Endothelial cell of umbilical vein (primary cell): Measurements from ENCODE around the gene MAML1. TPM values are rescaled to one million over a fixed set of nuclear protein-coding genes. Genes with fewer than 3 reads are reported as not detected.

Experiments used
- BruUV-seq: library from RNA; stranded (reverse); fragments of 400-500 nt; replicated peaks from 2 replicates; lab custom pipeline; 2021; lab: Mats Ljungman, UMichigan
- CTCF ChIA-PET: fragments of 300-600, 350-600 bp; sonication (Branson Sonifier 250); formaldehyde crosslinking; loops from one replicate; lab custom pipeline; 2021; ENCODE audit warnings: antibody characterized with exemption, inconsistent platforms; lab: Charles Lee
- POLR2A ChIA-PET: fragments of 300-600, 350-600 bp; sonication (Branson Sonifier 250); formaldehyde crosslinking; loops from one replicate; lab custom pipeline; 2021; ENCODE audit warnings: antibody characterized with exemption, inconsistent platforms; lab: Charles Lee
- DNase-seq: peaks from one replicate; pipeline ENCODE4 v3.0.0-alpha.2; 2011; ENCODE audit warnings: low read depth, low spot score
- FAIRE-seq: peaks from 2 replicates; lab custom pipeline; 2011; peaks lifted over from hg19 to GRCh38; lab: Jason Lieb, UNC
- H2AFZ ChIP-seq: 2 replicates; pipeline ENCODE4 v1.6.0; 2012; ENCODE audit warnings: low read depth, low read length, control low read depth, inconsistent platforms
- H3K27ac ChIP-seq: 2 replicates; pipeline ENCODE4 v1.5.1; 2011; ENCODE audit warnings: low read depth, mild to moderate bottlenecking, control low read depth, low read length, moderate library complexity; ENCODE audit not compliant: insufficient read depth
- H3K27me3 ChIP-seq, 2 experiments: 2 replicates each; pipeline versions ENCODE4 v1.6.0 to v1.6.1; 2011; ENCODE audit warnings: low read length in 2 of 2, mixed read lengths in 1 of 2; ENCODE audit not compliant: control insufficient read depth in 2 of 2, insufficient read depth in 2 of 2
- H3K36me3 ChIP-seq, 2 experiments: 2 replicates in 1 of 2; 3 replicates in 1 of 2; pipeline ENCODE4 v1.5.1; 2011; ENCODE audit warnings: low read length in 2 of 2, mild to moderate bottlenecking in 1 of 2, moderate library complexity in 1 of 2; ENCODE audit not compliant: control insufficient read depth in 2 of 2, insufficient read depth in 2 of 2; ENCODE audit errors: extremely low read depth in 1 of 2
- H3K4me1 ChIP-seq: 3 replicates; pipeline ENCODE4 v1.5.1; 2011; ENCODE audit warnings: mild to moderate bottlenecking, low read length; ENCODE audit not compliant: control insufficient read depth, insufficient read depth; ENCODE audit errors: extremely low read depth
- H3K4me2 ChIP-seq: 2 replicates; pipeline ENCODE4 v1.6.1; 2011; ENCODE audit warnings: low read length, control low read depth, mixed read lengths; ENCODE audit not compliant: insufficient read depth
- H3K4me3 ChIP-seq, 3 experiments: fragments of 200-600 bp in 1 of 3; sonication (generic), shearing (Covaris generic) in 1 of 3; replicated peaks in 1 of 3; 2 replicates each; pipeline ENCODE4 v1.5.1; 2011 to 2016; ENCODE audit warnings: control low read depth in 3 of 3, low read length in 3 of 3, mild to moderate bottlenecking in 2 of 3, inconsistent platforms in 1 of 3, low read depth in 1 of 3, moderate library complexity in 1 of 3; ENCODE audit not compliant: insufficient read depth in 1 of 3
- H3K79me2 ChIP-seq: 2 replicates; pipeline ENCODE4 v1.6.0; 2012; ENCODE audit warnings: low read length, inconsistent platforms; ENCODE audit not compliant: control insufficient read depth, insufficient read depth
- H3K9ac ChIP-seq: replicated peaks from 2 replicates; pipeline ENCODE3; 2011; ENCODE audit warnings: low read length, control low read depth; ENCODE audit not compliant: insufficient read depth; ENCODE audit errors: extremely low read depth
- H3K9me1 ChIP-seq: replicated peaks from 3 replicates; pipeline ENCODE4 v1.6.0; 2011; ENCODE audit warnings: mild to moderate bottlenecking, low read length; ENCODE audit not compliant: control insufficient read depth, insufficient read depth; ENCODE audit errors: extremely low read depth
- H3K9me3 ChIP-seq: replicated peaks from 2 replicates; pipeline ENCODE4 v1.5.1; 2012; ENCODE audit warnings: low read length, inconsistent platforms; ENCODE audit not compliant: control insufficient read depth, insufficient read depth
- H4K20me1 ChIP-seq: replicated peaks from 2 replicates; pipeline ENCODE3; 2011; ENCODE audit warnings: mild to moderate bottlenecking, low read length; ENCODE audit not compliant: control insufficient read depth, insufficient read depth; ENCODE audit errors: extremely low read depth
- CTCF ChIP-seq, 2 donors: IDR thresholded peaks; 1 replicate in 1 of 2; 2 replicates in 1 of 2; pipeline ENCODE4 v1.5.1; 2011; ENCODE audit warnings: low read length in 2 of 2, mild to moderate bottlenecking in 2 of 2, moderate library complexity in 2 of 2, control low read depth in 1 of 2, inconsistent platforms in 1 of 2, low read depth in 1 of 2; ENCODE audit not compliant: insufficient read depth in 1 of 2; ENCODE audit errors: extremely low read depth in 1 of 2
- EZH2 ChIP-seq: IDR thresholded peaks from 2 replicates; pipeline ENCODE4 v1.6.1; 2012; ENCODE audit warnings: borderline replicate concordance, low read depth, mild to moderate bottlenecking, moderate library complexity, low read length, inconsistent platforms; ENCODE audit not compliant: severe bottlenecking
- FOS ChIP-seq: IDR thresholded peaks from 2 replicates; pipeline ENCODE4 v1.6.1; 2011; ENCODE audit warnings: mild to moderate bottlenecking, low read length, moderate library complexity, borderline replicate concordance; ENCODE audit not compliant: insufficient read depth
- GATA2 ChIP-seq: IDR thresholded peaks from 2 replicates; pipeline ENCODE4 v1.7.0; 2011; ENCODE audit warnings: low read depth, mild to moderate bottlenecking, moderate library complexity, mixed read lengths, low read length; ENCODE audit not compliant: insufficient read length, insufficient read depth
- JUN ChIP-seq: IDR thresholded peaks from 2 replicates; pipeline ENCODE4 v1.6.1; 2011; ENCODE audit warnings: borderline replicate concordance, low read depth; ENCODE audit not compliant: insufficient read length, insufficient read depth
- MAX ChIP-seq: IDR thresholded peaks from 2 replicates; pipeline ENCODE4 v1.6.1; 2011; ENCODE audit not compliant: insufficient read depth, insufficient read length
- MYC ChIP-seq: IDR thresholded peaks from one replicate; pipeline ENCODE4 v1.6.1; 2011; ENCODE audit warnings: mild to moderate bottlenecking, low read depth, low read length
- POLR2A ChIP-seq: IDR thresholded peaks from 2 replicates; pipeline ENCODE4 v1.6.1; 2012; ENCODE audit warnings: low read depth, mild to moderate bottlenecking, control low read depth, low read length
- POLR2AphosphoS5 ChIP-seq: IDR thresholded peaks from 2 replicates; pipeline ENCODE4 v1.6.1; 2012; ENCODE audit warnings: low read depth, mild to moderate bottlenecking, control low read depth, low read length, moderate library complexity; ENCODE audit not compliant: insufficient read depth
- dilution Hi-C: fragments of 300-500 bp; cut with MboI; formaldehyde crosslinking; loops from one replicate; pipeline ENCODE4 v1.15.0; 2019; ENCODE audit warnings: low sequenced_read_pairs; ENCODE audit not compliant: extremely low pct_ligation_motif_present
- intact Hi-C: fragments of 100-400 bp; cut with micrococcal nuclease; formaldehyde crosslinking; loops from one replicate; pipeline ENCODE4 v1.10.0; 2022
- polyA plus RNA-seq, 4 experiments: library from polyadenylated mRNA; depleted of rRNA in 3 of 4; stranded (reverse) in 3 of 4; unstranded in 1 of 4; fragments of >200 nt; gene quantifications; 2 replicates each; pipeline versions ENCODE4 v1.2.1 to v1.2.3, GENCODE V29; 2011 to 2012; ENCODE audit warnings: missing spikeins in 1 of 4
- total RNA-seq: library from RNA; stranded (reverse); gene quantifications from 2 replicates; pipeline ENCODE4 v1.2.3, GENCODE V29; 2021

Gene MAML1
- total and polyA plus RNA-seq, 2 donors (not counting 3 experiments of a cell fraction or from before 2014, with no cell fraction given) = 12.4 to 29.0 TPM

GRCh38 chr5:179765400-179765799, 32.8 kb downstream of the MAML1 start:
- Histone ChIP-seq H3K4me1 (peaks cover 51% of the 10 kb centered on the region), H3K36me3 (peaks cover 0 to 5% of the 10 kb centered on the region in 2 experiments), H3K9me1 (no peaks in the 10 kb centered on the region), H3K27ac (peak overlapping the region; percentile 87), H3K4me2 (peak overlapping the region; percentile 7), H3K79me2 (peaks cover 46% of the 10 kb centered on the region), H3K4me3 (no peak overlapping the region), H3K9me3 (no peaks in the 10 kb centered on the region), H2AFZ (no peak overlapping the region), H3K9ac (peak overlapping the region; percentile 54), H3K27me3 (no peaks in the 10 kb centered on the region), H4K20me1 (no peaks in the 10 kb centered on the region)
- CTCF ChIA-PET = interaction anchor here (0.6 to 7.1 kb wide), 5 partner anchors 10 to 49 kb away, joined by 3 to 103 read pairs (median 5); partner anchors contain the start of gene LTC4S
- POLR2A ChIA-PET = interaction anchor here (0.6 kb wide), 1 partner anchor 141 kb away, joined by 4 read pairs; no protein-coding TSS in a partner anchor
- no peak for TF ChIP-seq GATA2
- TF ChIP-seq POLR2A = no peak
- TF ChIP-seq POLR2AphosphoS5 = peak; percentile 32
- peak; percentile 88 for TF ChIP-seq FOS
- no peak for TF ChIP-seq MYC
- no peak for TF ChIP-seq MAX
- no peak for TF ChIP-seq EZH2
- TF ChIP-seq JUN = peak; percentile 81
- no peak for TF ChIP-seq CTCF (IDR thresholded peaks at IDR 0.05; ENCODE audit: extremely low read depth in 1 of 2, insufficient read depth in 1 of 2, low read depth in 1 of 2, low read length in 2 of 2)
- FAIRE-seq (peak; percentile 100), DNase-seq (peak; percentile 89)
- BruUV-seq = no TSS peak
- intact Hi-C loops (loop anchor here (1.0 to 2.0 kb wide), 3 partner anchors 33 to 140 kb away; partner anchors contain the start of genes MAML1 and MRNIP), dilution Hi-C loops (no loop called here)
